ENCODE measurements around the gene TBC1D16.

TBC1D16 gene

DNA sequence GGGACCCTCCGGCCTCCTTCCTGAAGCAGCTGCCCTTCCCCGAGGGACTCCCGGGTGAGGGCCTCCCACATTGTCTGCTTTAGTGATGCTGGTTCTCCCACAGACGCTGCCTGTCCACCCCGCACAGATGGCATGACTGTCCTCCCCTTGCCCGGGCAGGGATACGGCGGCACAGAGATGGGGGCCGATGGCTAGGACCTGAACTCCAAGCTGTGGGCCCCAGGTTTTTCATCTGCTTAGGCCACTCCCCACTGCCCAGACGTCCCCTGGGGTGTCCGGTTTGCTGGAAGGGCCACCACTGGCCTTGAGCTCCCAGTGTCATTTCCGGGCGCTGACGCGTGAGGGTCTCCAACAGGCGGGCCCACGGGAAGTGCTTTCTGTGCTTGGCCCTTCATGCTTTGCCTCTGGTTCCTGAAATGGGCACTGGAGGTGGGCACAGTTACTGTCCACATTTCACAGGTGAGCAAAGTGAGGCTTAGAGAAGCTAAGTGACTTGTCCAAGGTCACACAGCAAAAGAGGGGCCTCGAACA lies 109.0 kb downstream of the TBC1D16 start:
- DNase-seq (ENCODE audit: low read depth): no peak
- TF ChIP-seq, protein P1, sequence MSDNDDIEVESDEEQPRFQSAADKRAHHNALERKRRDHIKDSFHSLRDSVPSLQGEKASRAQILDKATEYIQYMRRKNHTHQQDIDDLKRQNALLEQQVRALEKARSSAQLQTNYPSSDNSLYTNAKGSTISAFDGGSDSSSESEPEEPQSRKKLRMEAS (IDR thresholded peaks at IDR 0.05; ENCODE audit: low read depth, low read length): no peak
- TF ChIP-seq POLR2A (IDR thresholded peaks at IDR 0.05; ENCODE audit: extremely low read depth, insufficient read length) (no peak), MYC (IDR thresholded peaks at IDR 0.05; ENCODE audit: low read depth, low read length) (no peak)
- TF ChIP-seq, protein P2, sequence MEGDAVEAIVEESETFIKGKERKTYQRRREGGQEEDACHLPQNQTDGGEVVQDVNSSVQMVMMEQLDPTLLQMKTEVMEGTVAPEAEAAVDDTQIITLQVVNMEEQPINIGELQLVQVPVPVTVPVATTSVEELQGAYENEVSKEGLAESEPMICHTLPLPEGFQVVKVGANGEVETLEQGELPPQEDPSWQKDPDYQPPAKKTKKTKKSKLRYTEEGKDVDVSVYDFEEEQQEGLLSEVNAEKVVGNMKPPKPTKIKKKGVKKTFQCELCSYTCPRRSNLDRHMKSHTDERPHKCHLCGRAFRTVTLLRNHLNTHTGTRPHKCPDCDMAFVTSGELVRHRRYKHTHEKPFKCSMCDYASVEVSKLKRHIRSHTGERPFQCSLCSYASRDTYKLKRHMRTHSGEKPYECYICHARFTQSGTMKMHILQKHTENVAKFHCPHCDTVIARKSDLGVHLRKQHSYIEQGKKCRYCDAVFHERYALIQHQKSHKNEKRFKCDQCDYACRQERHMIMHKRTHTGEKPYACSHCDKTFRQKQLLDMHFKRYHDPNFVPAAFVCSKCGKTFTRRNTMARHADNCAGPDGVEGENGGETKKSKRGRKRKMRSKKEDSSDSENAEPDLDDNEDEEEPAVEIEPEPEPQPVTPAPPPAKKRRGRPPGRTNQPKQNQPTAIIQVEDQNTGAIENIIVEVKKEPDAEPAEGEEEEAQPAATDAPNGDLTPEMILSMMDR (IDR thresholded peaks at IDR 0.05; ENCODE audit: low read depth, low read length): no peak
- no peak overlapping the region for H3K4me3 ChIP-seq (ENCODE audit: low read depth, low read length)

DNA sequence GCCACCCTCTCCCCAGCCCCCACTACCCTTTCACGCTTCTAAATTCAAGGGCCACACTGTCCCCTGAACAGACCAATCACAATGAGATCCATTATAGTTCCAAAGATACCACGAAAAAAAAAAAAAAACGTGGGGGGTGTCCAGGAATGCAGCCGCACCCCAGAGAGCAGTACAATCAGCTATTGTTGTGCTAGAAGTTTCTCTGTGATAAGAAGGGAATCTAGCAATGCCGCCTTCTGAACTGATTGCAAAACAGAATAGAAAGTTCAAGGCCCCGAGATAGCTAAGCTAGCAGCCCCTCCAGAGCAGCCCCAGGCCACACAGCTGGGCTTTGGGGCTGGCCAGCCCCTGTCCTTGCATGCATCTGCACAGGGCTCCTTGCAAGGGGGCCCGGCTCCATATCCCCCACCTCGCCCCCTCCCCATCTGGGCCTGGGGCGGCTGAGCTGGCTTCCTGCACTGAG lies 109.5 kb downstream of the TBC1D16 start:
- TF ChIP-seq, protein P1 (IDR thresholded peaks at IDR 0.05; ENCODE audit: low read depth, low read length): no peak
- H3K4me3 ChIP-seq (ENCODE audit: low read depth, low read length): no peak overlapping the region
- no peak for DNase-seq (ENCODE audit: low read depth)

DNA sequence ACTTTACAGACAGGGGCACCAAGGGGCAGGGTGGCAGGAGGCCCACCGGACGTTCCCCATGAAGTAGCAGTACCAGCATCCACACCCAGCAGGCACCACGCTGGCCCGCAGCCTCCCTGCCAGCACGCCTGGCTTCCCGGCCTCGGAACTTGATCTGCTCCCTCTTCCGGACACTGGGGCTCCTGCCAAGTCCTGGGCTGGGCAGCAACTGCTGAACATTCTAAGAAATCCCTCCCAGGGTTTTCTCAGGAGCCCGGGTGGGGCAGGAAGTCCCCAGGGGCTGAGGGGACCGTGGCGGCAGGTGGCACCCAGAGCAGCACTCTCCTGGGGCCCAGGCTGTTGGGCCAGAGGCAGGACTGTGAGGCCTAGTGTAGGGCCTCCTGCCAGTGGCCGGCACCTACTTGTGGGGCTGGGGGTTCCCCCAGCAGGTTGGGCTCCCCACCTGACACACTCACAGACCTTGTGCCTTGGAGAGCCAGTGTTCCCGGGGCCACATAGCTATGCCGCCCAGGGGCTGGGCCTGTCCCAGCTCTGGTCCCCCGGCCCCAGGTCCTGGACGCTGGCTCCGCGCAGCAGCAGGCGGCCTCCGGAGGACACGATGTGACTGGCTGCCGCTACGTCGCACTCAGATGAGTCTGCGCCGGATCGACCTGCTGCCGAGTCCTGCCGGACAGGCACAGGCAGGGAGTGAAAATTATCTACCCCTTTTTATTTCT lies 110.3 kb downstream of the TBC1D16 start:
- TF ChIP-seq, protein P2 (IDR thresholded peaks at IDR 0.05; ENCODE audit: low read depth, low read length): no peak
- TF ChIP-seq MYC (IDR thresholded peaks at IDR 0.05; ENCODE audit: low read depth, low read length): no peak
- no peak for TF ChIP-seq POLR2A (IDR thresholded peaks at IDR 0.05; ENCODE audit: extremely low read depth, insufficient read length)
- TF ChIP-seq, protein P1 (IDR thresholded peaks at IDR 0.05; ENCODE audit: low read depth, low read length): no peak
- DNase-seq (ENCODE audit: low read depth): no peak
- no peak overlapping the region for H3K4me3 ChIP-seq (ENCODE audit: low read depth, low read length)

DNA sequence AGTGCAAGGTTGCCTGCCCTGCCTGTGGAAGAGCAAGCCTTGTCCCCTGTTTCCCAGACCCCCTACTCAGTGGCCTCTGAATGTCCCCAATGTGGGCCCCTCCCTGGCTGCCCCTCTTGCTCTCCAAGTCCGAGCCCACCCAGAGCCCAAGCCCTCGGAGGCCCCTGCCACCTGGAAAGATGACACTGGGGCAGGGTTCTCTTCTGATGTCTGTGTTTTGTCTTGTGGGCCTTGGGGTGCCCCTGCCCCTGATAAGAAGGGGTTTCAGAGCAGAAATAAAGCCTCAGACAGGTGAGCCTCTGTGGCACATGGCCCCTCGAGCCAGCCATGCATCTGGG lies 111.1 kb downstream of the TBC1D16 start:
- no peak overlapping the region for H3K4me3 ChIP-seq (ENCODE audit: low read depth, low read length)
- TF ChIP-seq POLR2A (IDR thresholded peaks at IDR 0.05; ENCODE audit: extremely low read depth, insufficient read length) (no peak), MYC (IDR thresholded peaks at IDR 0.05; ENCODE audit: low read depth, low read length) (no peak; the same call in 1 of the 2 replicates)
- TF ChIP-seq, protein P1 (IDR thresholded peaks at IDR 0.05; ENCODE audit: low read depth, low read length): no peak
- TF ChIP-seq, protein P2 (IDR thresholded peaks at IDR 0.05; ENCODE audit: low read depth, low read length): no peak

DNA sequence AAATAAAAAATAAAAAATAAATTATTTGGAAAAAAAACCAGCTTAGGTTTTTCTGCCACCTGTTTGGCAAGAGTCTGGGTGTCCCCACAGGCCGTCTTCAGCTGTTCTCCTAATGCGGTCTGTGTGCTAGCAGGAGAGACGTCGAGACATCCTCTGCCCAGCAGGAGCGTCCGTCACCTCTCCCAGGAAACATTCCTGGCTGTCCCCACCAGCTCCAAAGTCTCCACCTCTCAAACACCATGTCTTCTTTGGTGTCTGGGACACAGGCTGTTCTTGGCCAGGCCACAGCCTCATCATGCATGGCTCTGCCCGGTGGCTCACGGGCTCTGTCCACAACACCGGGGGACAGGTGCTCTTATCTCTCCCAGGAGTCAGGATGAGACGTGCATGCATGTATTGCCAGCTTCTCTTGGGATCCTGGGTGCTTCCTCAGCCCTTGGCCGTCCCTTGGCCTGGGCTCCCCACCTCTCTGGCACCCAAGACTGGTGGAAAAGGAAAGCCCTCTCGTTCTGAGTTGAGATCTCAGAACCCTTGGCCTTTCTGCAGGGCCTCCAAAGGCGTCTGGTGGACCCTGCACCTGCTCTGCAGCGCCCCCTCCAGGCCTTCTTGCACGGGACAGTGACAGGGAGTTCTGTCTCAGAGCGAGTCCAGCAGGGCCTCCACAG lies 111.6 kb downstream of the TBC1D16 start:
- no peak overlapping the region for H3K4me3 ChIP-seq (ENCODE audit: low read depth, low read length)
- DNase-seq (ENCODE audit: low read depth): peak; percentile 67
- TF ChIP-seq, protein P2 (IDR thresholded peaks at IDR 0.05; ENCODE audit: low read depth, low read length): peak; percentile 77
- TF ChIP-seq MYC (IDR thresholded peaks at IDR 0.05; ENCODE audit: low read depth, low read length): no peak; the same call in 1 of the 2 replicates
- TF ChIP-seq, protein P1 (IDR thresholded peaks at IDR 0.05; ENCODE audit: low read depth, low read length): no peak
- no peak for TF ChIP-seq POLR2A (IDR thresholded peaks at IDR 0.05; ENCODE audit: extremely low read depth, insufficient read length)

More for the DNA sequence above, 111.1 kb downstream of the TBC1D16 start:
- DNase-seq (ENCODE audit: low read depth): no peak

DNA sequence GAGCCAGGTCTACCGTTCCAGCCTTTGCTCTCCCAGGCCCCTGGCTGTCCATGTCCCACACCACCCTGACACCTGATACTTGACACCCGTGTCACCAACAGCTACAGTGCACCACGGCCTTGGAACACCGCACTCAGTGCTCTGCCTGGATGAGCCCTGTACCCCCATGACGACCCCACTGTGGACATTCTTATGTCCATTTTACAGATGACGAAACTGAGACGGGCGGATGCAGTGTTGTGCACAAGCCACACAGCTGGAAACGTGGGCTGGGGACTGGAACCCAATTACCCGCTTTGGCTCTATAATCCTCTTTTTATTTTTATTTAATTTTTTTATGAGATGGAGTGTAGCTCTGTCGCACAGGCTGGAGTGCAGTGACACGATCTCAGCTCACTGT lies 112.9 kb downstream of the TBC1D16 start:
- DNase-seq (ENCODE audit: low read depth): no peak
- TF ChIP-seq, protein P2 (IDR thresholded peaks at IDR 0.05; ENCODE audit: low read depth, low read length): no peak
- no peak for TF ChIP-seq MYC (IDR thresholded peaks at IDR 0.05; ENCODE audit: low read depth, low read length)
- TF ChIP-seq, protein P1 (IDR thresholded peaks at IDR 0.05; ENCODE audit: low read depth, low read length): no peak
- no peak for TF ChIP-seq POLR2A (IDR thresholded peaks at IDR 0.05; ENCODE audit: extremely low read depth, insufficient read length)
- H3K4me3 ChIP-seq (ENCODE audit: low read depth, low read length): no peak overlapping the region
